Lung (tissue), 12 donors: ENCODE results near the gene RAD54L2. TPM values are rescaled to one million over a fixed set of nuclear protein-coding genes. Genes with fewer than 3 reads are reported as not detected.

Source experiments
- ATAC-seq: fragments of 200-7000 bp; cut with Tn5 transposase; one replicate; pipeline ENCODE4 v1.9.1; 2020; ENCODE audit warnings: moderate number of reproducible peaks; ENCODE audit not compliant: insufficient read depth, low FRiP score
- DNase-seq, 3 donors: peaks; one replicate each; pipeline ENCODE4 v3.0.0-alpha.2; 2013 to 2017
- H3K27ac ChIP-seq, 2 donors: one replicate each; pipeline ENCODE4 v1.5.1; 2013; ENCODE audit warnings: mild to moderate bottlenecking in 2 of 2, moderate library complexity in 2 of 2, control low read depth in 1 of 2, inconsistent platforms in 1 of 2, low read depth in 1 of 2, low read length in 1 of 2
- H3K27me3 ChIP-seq, 3 donors: one replicate each; pipeline ENCODE4 v1.5.1; 2013; ENCODE audit warnings: low read length in 2 of 3; ENCODE audit not compliant: control insufficient read depth in 3 of 3, insufficient read depth in 3 of 3
- H3K36me3 ChIP-seq, 4 donors: one replicate each; pipeline ENCODE4 v1.5.1; 2013; ENCODE audit warnings: low read length in 4 of 4, mild to moderate bottlenecking in 1 of 4, moderate library complexity in 1 of 4; ENCODE audit not compliant: control insufficient read depth in 4 of 4, insufficient read depth in 4 of 4
- H3K4me1 ChIP-seq, 5 donors: one replicate each; pipeline ENCODE4 v1.5.1; 2013; ENCODE audit warnings: low read length in 5 of 5, mild to moderate bottlenecking in 2 of 5, moderate library complexity in 1 of 5; ENCODE audit not compliant: control insufficient read depth in 5 of 5, insufficient read depth in 5 of 5
- H3K4me3 ChIP-seq: one replicate; pipeline ENCODE4 v1.5.1; 2013; ENCODE audit warnings: mild to moderate bottlenecking, control low read depth, moderate library complexity
- H3K9ac ChIP-seq, 2 donors: one replicate each; pipeline ENCODE4 v1.5.1; 2013; ENCODE audit warnings: low read length in 2 of 2, control low read depth in 1 of 2; ENCODE audit not compliant: insufficient read depth in 1 of 2
- H3K9me3 ChIP-seq, 4 donors: one replicate each; pipeline ENCODE4 v1.5.1; 2013; ENCODE audit warnings: low read length in 3 of 4, mild to moderate bottlenecking in 1 of 4, moderate library complexity in 1 of 4; ENCODE audit not compliant: control insufficient read depth in 4 of 4, insufficient read depth in 3 of 4
- CTCF ChIP-seq: IDR thresholded peaks from 2 replicates; pipeline ENCODE4 v1.5.1; 2012; ENCODE audit warnings: mild to moderate bottlenecking; ENCODE audit errors: control extremely low read depth, extremely low read depth
- WGBS, 2 donors: extraction: QIAGEN DNeasy Blood & Tissue Kit; methylation state at CpG; one replicate each; pipeline ENCODE4 v1.1.7; 2013; 5-methylcytosine and 5-hydroxymethylcytosine counted together
- polyA plus RNA-seq, 2 donors: library from polyadenylated mRNA; stranded (reverse); fragments of 200-250 nt; gene quantifications; one replicate each; pipeline ENCODE4 v1.2.1, GENCODE V29; 2013
- total RNA-seq, 2 donors: library from RNA; depleted of rRNA in 1 of 2; stranded (reverse); fragments of >200 nt in 1 of 2; gene quantifications; one replicate each; pipeline ENCODE4 v1.2.1, GENCODE V29; 2014 to 2021
- donor health status: control.
- donor health status: control.
- donor health status: Bipolar disorder and iron deficiency.
- donor health status: healthy.
- donor health status: DM: yes; HTN: yes; CAD: no.

Gene RAD54L2
- total and polyA plus RNA-seq, 4 donors, result 3.6 to 30.6 (median 15.2) TPM

DNA sequence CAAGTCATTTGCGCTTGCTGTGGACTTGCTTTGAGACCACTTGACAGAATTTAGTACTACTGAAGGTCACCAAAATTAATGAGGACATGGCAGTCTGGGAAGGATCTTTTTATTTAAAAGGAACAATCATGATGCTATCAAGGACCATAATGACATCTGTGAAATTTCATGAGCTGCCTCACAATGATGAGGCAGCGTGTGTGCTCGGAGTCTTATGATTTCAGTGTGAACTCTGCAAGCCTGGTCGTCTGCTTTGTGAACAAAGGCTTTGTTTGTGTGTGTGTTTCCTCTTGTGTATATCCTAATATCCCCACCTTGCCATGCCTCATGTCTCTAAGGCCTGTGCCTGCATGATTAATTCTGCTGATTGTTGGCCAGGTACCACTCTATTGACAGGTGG lies 46.7 kb downstream of the RAD54L2 start:
- TF ChIP-seq CTCF, result no peak
- Histone ChIP-seq H3K9ac (no peak overlapping the region), H3K4me3 (no peak overlapping the region), H3K4me1 (peaks cover 0 to 4% (median 0%) of the 10 kb centered on the region in 5 donors), H3K9me3 (no peaks in the 10 kb centered on the region), H3K27ac (no peak overlapping the region), H3K27me3 (no peaks in the 10 kb centered on the region), H3K36me3 (peaks cover 0 to 1% (median under 1%) of the 10 kb centered on the region in 4 donors)
- ATAC-seq, result no peak
- DNase-seq, result no peak
- WGBS, 2 donors, result 69 to 83% methylated on average over 4 of the region's 4 CpGs

- no peak overlapping the region for H3K9ac ChIP-seq
- no peaks in the 10 kb centered on the region for H3K27me3 ChIP-seq
- DNase-seq (no peak), ATAC-seq (no peak)
- no peak overlapping the region for H3K27ac ChIP-seq
- H3K36me3 ChIP-seq, result peaks cover 0 to 8% (median 2%) of the 10 kb centered on the region in 4 donors
- H3K9me3 ChIP-seq, result no peaks in the 10 kb centered on the region
- WGBS, 2 donors, result 90 to 92% methylated on average over 3 of the region's 3 CpGs
- no peak for TF ChIP-seq CTCF
- H3K4me1 ChIP-seq, result peaks cover 0 to 5% (median 0%) of the 10 kb centered on the region in 5 donors
- no peak overlapping the region for H3K4me3 ChIP-seq
These were observed 47.4 kb downstream of the RAD54L2 start for GRCh38 chr3:51585871-51586270.

Other genes starting within 250 kb of the RAD54L2 start
- gene MANF, start 153.4 kb upstream of the RAD54L2 start, total RNA-seq, result 100 to 1,000 TPM in 1 of 2 donors, 10 to 100 TPM in 1; 40.1 to 118 TPM
- gene MANF, start 153.4 kb upstream of the RAD54L2 start, polyA plus RNA-seq, result 100 to 1,000 TPM in 1 of 2 donors, 10 to 100 TPM in 1; 55.2 to 173 TPM
- 10 to 100 TPM; 18.9 to 31.8 TPM for gene RBM15B, start 147.4 kb upstream of the RAD54L2 start, total RNA-seq
- 10 to 100 TPM in 1 of 2 donors, 1 to 10 TPM in 1; 8.4 to 16.5 TPM for gene RBM15B, start 147.4 kb upstream of the RAD54L2 start, polyA plus RNA-seq
- 10 to 100 TPM; 18.0 to 18.1 TPM for gene DCAF1, start 38.7 kb upstream of the RAD54L2 start, total RNA-seq
- 10 to 100 TPM in 1 of 2 donors, 1 to 10 TPM in 1; 7.1 to 10.5 TPM for gene DCAF1, start 38.7 kb upstream of the RAD54L2 start, polyA plus RNA-seq
- gene TEX264, start 132.5 kb downstream of the RAD54L2 start, total RNA-seq, result 10 to 100 TPM; 36.1 to 51.2 TPM
- 100 to 1,000 TPM in 1 of 2 donors, 10 to 100 TPM in 1; 59.7 to 105 TPM for gene TEX264, start 132.5 kb downstream of the RAD54L2 start, polyA plus RNA-seq
- gene GRM2, start 168.3 kb downstream of the RAD54L2 start, total RNA-seq, result under 1 TPM; 0.26 to 0.77 TPM
- gene GRM2, start 168.3 kb downstream of the RAD54L2 start, polyA plus RNA-seq, result under 1 TPM; 0.13 to 0.24 TPM
- gene IQCF6, start 240.5 kb downstream of the RAD54L2 start, total RNA-seq, result not detected
- gene IQCF6, start 240.5 kb downstream of the RAD54L2 start, polyA plus RNA-seq, result not detected